NCI-H524 (cell line): ENCODE results near the gene ERBB4.
A peak's percentile ranks its signal among the peaks of the same experiment; 100 is the strongest.

Source experiments
- DNase-seq, 2 experiments: peaks; one replicate each; lab custom pipeline; 2025; lab: John Stamatoyannopoulos, UW

The ERBB4 gene

GRCh38 chr2:211468877-211469663, 1069.5 kb downstream of the ERBB4 start:
- DNase-seq: peak in 1 of 2 experiments; percentile 16

GRCh38 chr2:211468217-211468616, 1070.4 kb downstream of the ERBB4 start:
- DNase-seq: no peak

- peak; percentile 32 to 74 for DNase-seq
Measured at GRCh38 chr2:211463397-211463796, 1075.2 kb downstream of the ERBB4 start.

GRCh38 chr2:211458974-211459373, 1079.6 kb downstream of the ERBB4 start:
- no peak for DNase-seq

- DNase-seq: no peak
Measured at GRCh38 chr2:211457325-211457724, 1081.3 kb downstream of the ERBB4 start.

- peak; percentile 10 to 44 for DNase-seq
Measured at GRCh38 chr2:211455216-211455841, 1083.3 kb downstream of the ERBB4 start.

- DNase-seq: no peak
Measured at GRCh38 chr2:211454679-211455078, 1083.9 kb downstream of the ERBB4 start.

GRCh38 chr2:211453311-211453887, 1085.2 kb downstream of the ERBB4 start:
- no peak for DNase-seq

- no peak for DNase-seq
Measured at GRCh38 chr2:211451642-211452041, 1087.0 kb downstream of the ERBB4 start.

GRCh38 chr2:211449819-211450218, 1088.8 kb downstream of the ERBB4 start:
- no peak for DNase-seq

- no peak for DNase-seq
Measured at GRCh38 chr2:211447548-211447947, 1091.1 kb downstream of the ERBB4 start.

- DNase-seq: no peak
Measured at GRCh38 chr2:211440107-211440506, 1098.5 kb downstream of the ERBB4 start.

- DNase-seq: no peak
Measured at GRCh38 chr2:211439011-211439410, 1099.6 kb downstream of the ERBB4 start.

- no peak for DNase-seq
Measured at GRCh38 chr2:211437396-211437795, 1101.2 kb downstream of the ERBB4 start.

GRCh38 chr2:211436182-211436581, 1102.4 kb downstream of the ERBB4 start:
- no peak for DNase-seq

- no peak for DNase-seq
Measured at GRCh38 chr2:211435331-211435730, 1103.3 kb downstream of the ERBB4 start.

- no peak for DNase-seq
Measured at GRCh38 chr2:211434773-211435172, 1103.8 kb downstream of the ERBB4 start.

GRCh38 chr2:211429256-211429920, 1109.2 kb downstream of the ERBB4 start:
- no peak for DNase-seq

- no peak for DNase-seq
Measured at GRCh38 chr2:211426240-211426639, 1112.4 kb downstream of the ERBB4 start.

- no peak for DNase-seq
Measured at GRCh38 chr2:211423018-211423417, 1115.6 kb downstream of the ERBB4 start.

- no peak for DNase-seq
Measured at GRCh38 chr2:211417544-211417943, 1121.1 kb downstream of the ERBB4 start.

- no peak for DNase-seq
Measured at GRCh38 chr2:211416373-211416772, 1122.2 kb downstream of the ERBB4 start.

GRCh38 chr2:211413746-211414145, 1124.9 kb downstream of the ERBB4 start:
- DNase-seq: no peak
